SKM-1 treated with dmso at 0.1 percent for 144 hours (cell line): ENCODE measurements around the gene MILR1.
A peak's percentile ranks its signal among the peaks of the same experiment; 100 is the strongest.
"Not testable (repeated sequence)": the region's sequence is repeated elsewhere in the genome, so short reads cannot be mapped to it uniquely, and the experiment has no call there.

ENCODE experiments used
- DNase-seq: peaks from one replicate; lab custom pipeline; 2025; ENCODE audit not compliant: unreplicated experiment; lab: John Stamatoyannopoulos, UW

The MILR1 gene

GRCh38 chr17:64448665-64449512 is at the start of gene MILR1:
TSS of gene MILR1 (plus strand) at chr17:64449115. CDS start at chr17:64449169, 54 bp downstream.
- peak; percentile 99 for DNase-seq

- no peak for DNase-seq
Observed at GRCh38 chr17:64399767-64400156, 49.2 kb upstream of the MILR1 start.

GRCh38 chr17:64400642-64401041 is 48.3 kb upstream of the MILR1 start:
- no peak for DNase-seq

GRCh38 chr17:64401244-64401860 is 47.6 kb upstream of the MILR1 start:
- no peak for DNase-seq

- DNase-seq = no peak
Observed at GRCh38 chr17:64401941-64402340, 47.0 kb upstream of the MILR1 start.

GRCh38 chr17:64402469-64402868 is 46.4 kb upstream of the MILR1 start:
- DNase-seq = no peak

GRCh38 chr17:64403881-64404460 is 44.9 kb upstream of the MILR1 start:
- no peak for DNase-seq

GRCh38 chr17:64406321-64407200 is 42.4 kb upstream of the MILR1 start:
- DNase-seq = no peak

GRCh38 chr17:64410750-64411490 is 38.0 kb upstream of the MILR1 start:
- no peak for DNase-seq

- DNase-seq = peak; percentile 88
Observed at GRCh38 chr17:64411999-64412771, 36.7 kb upstream of the MILR1 start.

GRCh38 chr17:64412944-64413381 is 36.0 kb upstream of the MILR1 start:
- DNase-seq = no peak

GRCh38 chr17:64413513-64413912 is 35.4 kb upstream of the MILR1 start:
- DNase-seq = no peak

- peak; percentile 60 for DNase-seq
Observed at GRCh38 chr17:64418506-64419339, 30.2 kb upstream of the MILR1 start.

- peak; percentile 89 for DNase-seq
Observed at GRCh38 chr17:64420143-64420670, 28.7 kb upstream of the MILR1 start.

GRCh38 chr17:64422121-64422520 is 26.8 kb upstream of the MILR1 start:
- DNase-seq = not testable (repeated sequence)

GRCh38 chr17:64423881-64424280 is 25.0 kb upstream of the MILR1 start:
- no peak for DNase-seq

- DNase-seq = no peak
Observed at GRCh38 chr17:64424324-64424849, 24.5 kb upstream of the MILR1 start.

GRCh38 chr17:64425191-64425590 is 23.7 kb upstream of the MILR1 start:
- no peak for DNase-seq
